Neutrophil (primary cell): ENCODE data around the gene TPRG1L.

ENCODE experiments used
- H3K27ac ChIP-seq: fragments of 200-600 bp; sonication (generic); 2 replicates; pipeline ENCODE4 v1.5.1; 2016; ENCODE audit warnings: mild to moderate bottlenecking, moderate library complexity
- H3K27me3 ChIP-seq: fragments of 200-600 bp; sonication (generic); 2 replicates; pipeline ENCODE4 v1.6.0; 2016; ENCODE audit warnings: mild to moderate bottlenecking
- H3K36me3 ChIP-seq: fragments of 200-600 bp; sonication (generic); 2 replicates; pipeline ENCODE4 v1.5.1; 2017
- H3K4me1 ChIP-seq, 2 experiments: fragments of 200-600 bp in 1 of 2; sonication (generic) in 1 of 2; 1 replicate in 1 of 2; 2 replicates in 1 of 2; pipeline versions ENCODE4 v1.5.1 to v1.6.1; 2013 to 2016; ENCODE audit warnings: low read depth in 1 of 2, low read length in 1 of 2, mild to moderate bottlenecking in 1 of 2, moderate library complexity in 1 of 2; ENCODE audit not compliant: control insufficient read depth in 1 of 2, insufficient read depth in 1 of 2
- H3K4me3 ChIP-seq, 2 experiments: fragments of 200-600 bp in 1 of 2; sonication (generic) in 1 of 2; 1 replicate in 1 of 2; 2 replicates in 1 of 2; pipeline ENCODE4 v1.5.1; 2013 to 2016; ENCODE audit warnings: low read depth in 1 of 2, low read length in 1 of 2, mild to moderate bottlenecking in 1 of 2, moderate library complexity in 1 of 2
- H3K9me3 ChIP-seq: fragments of 200-600 bp; sonication (generic); 2 replicates; pipeline ENCODE4 v1.5.1; 2016
- TF ChIP-seq, protein P1 (sequence below): fragments of 200-600 bp; sonication (generic); IDR thresholded peaks from 2 replicates; pipeline ENCODE4 v1.5.1; 2016; ENCODE audit warnings: antibody characterized with exemption

Gene TPRG1L

DNA sequence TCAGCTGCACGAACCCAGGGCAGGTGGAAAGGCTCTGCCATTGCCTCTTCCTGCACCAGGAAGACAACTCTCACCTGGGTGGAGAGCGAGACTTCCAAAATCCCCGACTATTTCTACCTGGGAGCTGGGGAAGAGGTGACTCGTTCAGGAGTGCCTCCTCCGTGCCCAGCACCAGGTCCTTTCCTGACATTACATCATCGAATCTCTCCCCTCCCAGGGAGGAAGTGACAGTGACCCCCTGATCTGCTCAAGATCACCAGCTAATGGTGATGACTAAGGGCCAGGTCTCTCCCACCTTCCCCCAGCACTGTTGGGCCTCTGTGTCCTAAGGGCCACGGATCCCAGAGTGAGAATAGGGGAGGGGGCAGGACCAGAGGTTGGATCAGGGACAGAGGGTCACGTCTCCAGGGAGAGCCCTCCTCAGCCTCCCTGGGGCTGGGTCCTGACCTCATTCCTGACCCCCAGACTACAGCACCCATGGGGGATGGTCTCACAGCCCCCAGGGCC, 20.3 kb upstream of the TPRG1L start:
- peaks cover 45 to 52% of the 10 kb centered on the region in 2 experiments for H3K4me1 ChIP-seq
- H3K27ac ChIP-seq, result no peak overlapping the region
- TF ChIP-seq, protein P1, sequence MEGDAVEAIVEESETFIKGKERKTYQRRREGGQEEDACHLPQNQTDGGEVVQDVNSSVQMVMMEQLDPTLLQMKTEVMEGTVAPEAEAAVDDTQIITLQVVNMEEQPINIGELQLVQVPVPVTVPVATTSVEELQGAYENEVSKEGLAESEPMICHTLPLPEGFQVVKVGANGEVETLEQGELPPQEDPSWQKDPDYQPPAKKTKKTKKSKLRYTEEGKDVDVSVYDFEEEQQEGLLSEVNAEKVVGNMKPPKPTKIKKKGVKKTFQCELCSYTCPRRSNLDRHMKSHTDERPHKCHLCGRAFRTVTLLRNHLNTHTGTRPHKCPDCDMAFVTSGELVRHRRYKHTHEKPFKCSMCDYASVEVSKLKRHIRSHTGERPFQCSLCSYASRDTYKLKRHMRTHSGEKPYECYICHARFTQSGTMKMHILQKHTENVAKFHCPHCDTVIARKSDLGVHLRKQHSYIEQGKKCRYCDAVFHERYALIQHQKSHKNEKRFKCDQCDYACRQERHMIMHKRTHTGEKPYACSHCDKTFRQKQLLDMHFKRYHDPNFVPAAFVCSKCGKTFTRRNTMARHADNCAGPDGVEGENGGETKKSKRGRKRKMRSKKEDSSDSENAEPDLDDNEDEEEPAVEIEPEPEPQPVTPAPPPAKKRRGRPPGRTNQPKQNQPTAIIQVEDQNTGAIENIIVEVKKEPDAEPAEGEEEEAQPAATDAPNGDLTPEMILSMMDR, result no peak
- no peaks in the 10 kb centered on the region for H3K9me3 ChIP-seq
- H3K4me3 ChIP-seq, result no peak overlapping the region
- no peaks in the 10 kb centered on the region for H3K36me3 ChIP-seq
- peaks cover 4% of the 10 kb centered on the region for H3K27me3 ChIP-seq

DNA sequence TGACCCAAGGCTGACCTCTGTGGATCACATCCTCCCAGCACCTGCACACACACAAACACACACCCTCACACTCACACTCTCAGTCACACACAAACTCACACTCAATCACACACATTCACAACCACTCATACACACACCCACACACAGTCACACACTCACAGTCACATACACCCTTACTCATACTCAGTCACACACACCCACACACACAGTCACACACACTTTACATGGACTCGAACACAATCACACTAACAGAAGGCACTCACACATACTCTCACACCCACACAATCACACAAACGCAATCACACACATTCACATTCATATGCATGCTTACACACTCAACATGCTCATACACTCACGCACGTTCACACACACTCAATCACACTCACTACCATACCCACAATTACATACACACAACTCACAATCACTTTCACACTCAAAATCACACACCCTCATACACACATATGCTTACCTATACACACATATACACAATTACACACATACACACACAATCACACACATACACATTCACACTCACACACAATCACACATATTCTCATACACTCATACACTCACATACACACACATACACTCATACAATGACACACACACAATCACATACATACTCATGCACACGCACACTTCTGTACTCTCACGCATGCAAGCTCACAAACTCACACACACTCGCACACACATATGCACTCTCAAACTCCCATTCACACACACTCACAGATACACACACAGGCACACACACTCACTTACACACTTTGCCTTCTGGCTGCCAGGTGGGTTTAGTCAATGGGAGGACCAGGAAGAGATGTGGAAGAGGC, 19.6 kb upstream of the TPRG1L start:
- Histone ChIP-seq H3K4me1 (peaks cover 52 to 59% of the 10 kb centered on the region in 2 experiments), H3K4me3 (no peak overlapping the region), H3K36me3 (no peaks in the 10 kb centered on the region), H3K27ac (no peak overlapping the region), H3K27me3 (peaks cover 7% of the 10 kb centered on the region), H3K9me3 (no peaks in the 10 kb centered on the region)
- TF ChIP-seq, protein P1, result no peak

DNA sequence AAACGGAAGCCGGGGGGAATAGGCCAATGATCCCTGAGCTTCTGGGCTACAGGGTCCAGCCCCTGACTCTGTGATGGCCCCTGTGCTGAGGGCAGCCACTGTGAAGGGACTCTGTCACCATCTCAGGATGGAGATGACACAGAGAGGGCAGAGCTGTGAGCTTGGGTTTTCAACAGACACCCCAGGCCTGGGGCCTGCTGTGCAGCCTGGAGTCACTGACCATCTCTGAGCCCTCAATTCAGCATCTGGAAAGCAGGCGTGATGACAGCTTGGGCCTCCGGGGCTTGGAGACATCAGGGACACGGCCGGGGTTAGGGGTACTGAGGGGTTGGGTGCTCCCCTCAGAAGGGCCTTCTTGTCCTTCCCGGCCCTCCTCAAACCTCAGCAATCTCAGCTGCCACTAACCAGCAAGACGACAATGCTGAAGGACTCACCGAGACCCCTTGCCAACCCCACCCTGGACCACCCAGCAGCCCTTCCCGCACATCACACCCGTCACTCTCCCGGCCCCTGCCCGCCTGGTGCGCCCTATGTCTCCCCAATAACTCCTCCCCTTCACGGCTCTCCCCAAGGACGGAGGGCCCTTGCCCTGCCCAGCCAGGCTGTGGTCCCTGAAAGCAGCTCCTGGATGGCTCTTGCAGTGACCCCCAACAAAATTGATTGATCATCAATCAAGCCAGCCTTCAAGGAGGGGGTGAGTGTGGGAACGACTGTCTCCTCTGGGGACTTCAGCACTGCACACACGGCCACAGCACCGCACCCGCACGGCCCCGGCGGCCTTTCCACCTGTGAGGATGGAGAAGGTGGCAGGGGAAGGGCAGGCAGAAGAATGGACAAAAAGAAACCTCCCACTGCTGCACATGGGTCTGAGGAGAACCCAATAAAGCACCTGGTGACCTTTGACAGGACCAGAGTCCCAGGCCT, 17.8 kb upstream of the TPRG1L start:
- TF ChIP-seq, protein P1, result no peak
- Histone ChIP-seq H3K36me3 (no peaks in the 10 kb centered on the region), H3K27ac (no peak overlapping the region), H3K9me3 (no peaks in the 10 kb centered on the region), H3K27me3 (peaks cover 26% of the 10 kb centered on the region), H3K4me1 (peaks cover 56 to 65% of the 10 kb centered on the region in 2 experiments), H3K4me3 (no peak overlapping the region)

DNA sequence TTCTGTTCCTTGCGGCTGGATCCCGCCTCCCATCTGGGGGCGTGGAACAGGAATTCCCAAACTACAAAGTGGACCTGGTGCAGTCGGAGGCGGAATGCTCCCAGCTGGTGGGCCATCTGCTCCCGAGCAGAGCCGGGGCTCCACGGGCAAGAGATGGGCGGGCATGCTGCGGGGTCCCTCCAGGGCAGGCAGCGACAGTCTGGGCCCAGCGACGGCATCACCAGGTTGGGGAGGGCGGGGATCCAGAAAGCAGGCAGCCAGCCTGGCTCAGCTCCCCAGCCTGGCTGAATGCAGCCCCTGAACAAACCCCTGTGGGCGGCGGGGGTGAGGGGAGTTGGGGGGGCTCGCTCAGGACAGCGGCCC, 17.1 kb upstream of the TPRG1L start:
- peaks cover 50 to 58% of the 10 kb centered on the region in 2 experiments for H3K4me1 ChIP-seq
- no peaks in the 10 kb centered on the region for H3K9me3 ChIP-seq
- H3K4me3 ChIP-seq, result no peak overlapping the region
- no peaks in the 10 kb centered on the region for H3K36me3 ChIP-seq
- TF ChIP-seq, protein P1, result no peak
- H3K27ac ChIP-seq, result no peak overlapping the region
- peaks cover 32% of the 10 kb centered on the region for H3K27me3 ChIP-seq

DNA sequence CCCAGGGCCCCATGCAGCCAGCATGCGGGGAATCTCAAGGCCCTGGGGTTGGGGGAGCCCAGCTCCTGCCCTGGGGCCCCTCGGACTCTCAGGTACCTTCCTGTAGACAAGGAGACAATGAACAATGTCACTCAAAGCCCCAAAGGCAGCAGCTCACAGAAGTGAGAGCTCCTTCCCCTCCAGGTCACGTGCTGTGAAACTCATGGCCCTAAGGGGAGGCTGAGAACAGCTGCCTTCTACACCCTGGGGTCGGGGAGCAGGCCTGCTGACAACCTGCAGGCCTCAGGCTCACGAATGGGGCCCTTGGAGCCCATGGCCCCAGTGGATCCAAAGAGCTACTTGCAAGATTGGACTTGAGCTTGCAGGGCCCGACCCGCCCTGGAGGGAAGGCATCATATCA, 16.7 kb upstream of the TPRG1L start:
- H3K4me1 ChIP-seq, result peaks cover 45 to 54% of the 10 kb centered on the region in 2 experiments
- H3K27me3 ChIP-seq, result peaks cover 37% of the 10 kb centered on the region
- no peaks in the 10 kb centered on the region for H3K9me3 ChIP-seq
- no peak overlapping the region for H3K4me3 ChIP-seq
- no peaks in the 10 kb centered on the region for H3K36me3 ChIP-seq
- TF ChIP-seq, protein P1, result no peak
- no peak overlapping the region for H3K27ac ChIP-seq
